Measurements from ENCODE around the gene TMEM117. TPM values are rescaled to one million over a fixed set of nuclear protein-coding genes. Genes with fewer than 3 reads are reported as not detected.

TMEM117 gene
- total RNA-seq, 1 experiment from 2014 or later: 5.9 TPM

DNA sequence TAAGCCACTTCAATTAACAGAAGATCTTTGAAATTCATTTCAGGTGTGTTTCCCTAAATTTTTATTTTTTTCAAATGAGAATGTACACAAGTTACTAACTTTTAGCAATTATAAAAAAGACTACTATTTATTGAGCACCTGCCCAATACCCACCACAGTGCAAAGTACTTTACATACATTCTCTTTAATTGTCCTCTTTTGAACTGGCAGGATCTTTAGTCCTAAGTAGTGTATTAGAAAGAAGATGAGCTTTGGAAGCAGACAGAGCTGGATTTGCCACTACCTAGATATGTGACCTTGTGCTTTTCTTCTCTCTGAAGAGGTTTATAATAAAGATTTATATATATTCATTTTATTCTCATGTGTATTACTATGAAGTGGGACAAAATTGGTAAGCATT, 63.7 kb downstream of the TMEM117 start:
- ChIA-PET CTCF (no interaction called here), POLR2A (ENCODE audit: low non-redundant PET) (no interaction called here)
- intact Hi-C loops (cut with micrococcal nuclease; ENCODE audit: unreplicated experiment): no loop called here
- Histone ChIP-seq H3K27ac (ENCODE audit: low read depth, low read length, poor library complexity, severe bottlenecking) (no peak overlapping the region), H3K4me3 (ENCODE audit: low read depth, low read length, poor library complexity, severe bottlenecking) (no peak overlapping the region), H3K27me3 (replicated peaks; ENCODE audit: insufficient read depth, low read depth, low read length, poor library complexity) (no peaks in the 10 kb centered on the region), H3K4me1 (ENCODE audit: insufficient read depth, low read length, poor library complexity, severe bottlenecking) (no peaks in the 10 kb centered on the region), H3K9me3 (ENCODE audit: low read depth, low read length, poor library complexity, severe bottlenecking) (no peaks in the 10 kb centered on the region), H3K36me3 (ENCODE audit: insufficient read depth, low read length, poor library complexity, severe bottlenecking) (no peaks in the 10 kb centered on the region)
- no peak for DNase-seq (ENCODE audit: low spot score)
- TF ChIP-seq EZH2 (IDR thresholded peaks at IDR 0.05; ENCODE audit: borderline replicate concordance, low read depth, low read length, poor library complexity, severe bottlenecking): no peak
- TF ChIP-seq, protein P1, sequence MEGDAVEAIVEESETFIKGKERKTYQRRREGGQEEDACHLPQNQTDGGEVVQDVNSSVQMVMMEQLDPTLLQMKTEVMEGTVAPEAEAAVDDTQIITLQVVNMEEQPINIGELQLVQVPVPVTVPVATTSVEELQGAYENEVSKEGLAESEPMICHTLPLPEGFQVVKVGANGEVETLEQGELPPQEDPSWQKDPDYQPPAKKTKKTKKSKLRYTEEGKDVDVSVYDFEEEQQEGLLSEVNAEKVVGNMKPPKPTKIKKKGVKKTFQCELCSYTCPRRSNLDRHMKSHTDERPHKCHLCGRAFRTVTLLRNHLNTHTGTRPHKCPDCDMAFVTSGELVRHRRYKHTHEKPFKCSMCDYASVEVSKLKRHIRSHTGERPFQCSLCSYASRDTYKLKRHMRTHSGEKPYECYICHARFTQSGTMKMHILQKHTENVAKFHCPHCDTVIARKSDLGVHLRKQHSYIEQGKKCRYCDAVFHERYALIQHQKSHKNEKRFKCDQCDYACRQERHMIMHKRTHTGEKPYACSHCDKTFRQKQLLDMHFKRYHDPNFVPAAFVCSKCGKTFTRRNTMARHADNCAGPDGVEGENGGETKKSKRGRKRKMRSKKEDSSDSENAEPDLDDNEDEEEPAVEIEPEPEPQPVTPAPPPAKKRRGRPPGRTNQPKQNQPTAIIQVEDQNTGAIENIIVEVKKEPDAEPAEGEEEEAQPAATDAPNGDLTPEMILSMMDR (conservative IDR thresholded peaks at IDR 0.05; ENCODE audit: low read depth, low read length): no peak
- BruUV-seq (replicated peaks): no TSS peak

DNA sequence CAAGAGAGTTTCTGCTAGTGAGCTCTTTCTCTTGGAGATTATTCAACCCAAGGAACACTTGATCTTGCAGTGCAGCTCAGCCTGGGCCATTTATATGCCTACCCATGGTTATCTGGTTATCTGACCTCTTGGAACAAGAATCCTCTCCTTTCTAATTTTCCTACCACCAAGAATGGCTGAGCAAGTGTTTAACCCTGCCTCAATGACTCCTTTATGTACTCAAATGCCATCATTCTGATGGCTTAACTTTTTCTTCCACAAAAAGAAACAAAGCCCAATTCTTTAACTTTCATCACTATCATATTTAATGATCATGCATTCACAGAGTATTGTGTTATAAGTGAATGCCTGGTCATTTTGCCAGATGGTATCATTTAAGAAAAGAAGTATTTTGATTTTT, 67.8 kb downstream of the TMEM117 start:
- TF ChIP-seq, protein P1 (conservative IDR thresholded peaks at IDR 0.05; ENCODE audit: low read depth, low read length): no peak
- no peak for TF ChIP-seq EZH2 (IDR thresholded peaks at IDR 0.05; ENCODE audit: borderline replicate concordance, low read depth, low read length, poor library complexity, severe bottlenecking)
- DNase-seq (ENCODE audit: low spot score): no peak
- no peak overlapping the region for H3K4me3 ChIP-seq (ENCODE audit: low read depth, low read length, poor library complexity, severe bottlenecking)
- H3K36me3 ChIP-seq (ENCODE audit: insufficient read depth, low read length, poor library complexity, severe bottlenecking): no peaks in the 10 kb centered on the region
- H3K4me1 ChIP-seq (ENCODE audit: insufficient read depth, low read length, poor library complexity, severe bottlenecking): no peaks in the 10 kb centered on the region
- no peaks in the 10 kb centered on the region for H3K27me3 ChIP-seq (replicated peaks; ENCODE audit: insufficient read depth, low read depth, low read length, poor library complexity)
- ChIA-PET POLR2A (ENCODE audit: low non-redundant PET) (no interaction called here), CTCF (no interaction called here)
- H3K27ac ChIP-seq (ENCODE audit: low read depth, low read length, poor library complexity, severe bottlenecking): no peak overlapping the region
- intact Hi-C loops (cut with micrococcal nuclease; ENCODE audit: unreplicated experiment): no loop called here
- BruUV-seq (replicated peaks): no TSS peak
- no peaks in the 10 kb centered on the region for H3K9me3 ChIP-seq (ENCODE audit: low read depth, low read length, poor library complexity, severe bottlenecking)

DNA sequence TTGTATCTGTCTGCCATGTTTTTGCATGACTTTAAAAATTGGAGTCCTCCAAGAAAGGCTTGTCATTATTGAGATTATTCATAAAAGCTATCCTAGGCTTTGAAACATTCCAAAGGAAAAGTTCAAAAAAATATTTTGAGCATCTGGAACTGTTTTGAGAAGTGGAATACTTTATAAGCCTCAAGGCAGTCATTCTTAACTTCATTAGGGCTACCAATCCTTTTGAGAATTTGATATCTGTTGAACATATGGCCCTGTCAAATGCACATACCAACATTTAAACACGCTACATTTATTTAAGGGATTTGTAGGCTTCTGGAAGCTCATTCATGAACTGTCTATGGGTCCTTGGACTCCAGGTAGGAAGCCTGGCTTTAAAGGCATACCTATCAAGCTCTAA, 77.0 kb downstream of the TMEM117 start:
- no peak for DNase-seq (ENCODE audit: low spot score)
- intact Hi-C loops (cut with micrococcal nuclease; ENCODE audit: unreplicated experiment): no loop called here
- no peaks in the 10 kb centered on the region for H3K9me3 ChIP-seq (ENCODE audit: low read depth, low read length, poor library complexity, severe bottlenecking)
- no peak overlapping the region for H3K27ac ChIP-seq (ENCODE audit: low read depth, low read length, poor library complexity, severe bottlenecking)
- H3K36me3 ChIP-seq (ENCODE audit: insufficient read depth, low read length, poor library complexity, severe bottlenecking): no peaks in the 10 kb centered on the region
- ChIA-PET CTCF (no interaction called here), POLR2A (ENCODE audit: low non-redundant PET) (no interaction called here)
- no peaks in the 10 kb centered on the region for H3K27me3 ChIP-seq (replicated peaks; ENCODE audit: insufficient read depth, low read depth, low read length, poor library complexity)
- TF ChIP-seq, protein P1 (conservative IDR thresholded peaks at IDR 0.05; ENCODE audit: low read depth, low read length): no peak
- no peak for TF ChIP-seq EZH2 (IDR thresholded peaks at IDR 0.05; ENCODE audit: borderline replicate concordance, low read depth, low read length, poor library complexity, severe bottlenecking)
- BruUV-seq (replicated peaks): no TSS peak
- no peaks in the 10 kb centered on the region for H3K4me1 ChIP-seq (ENCODE audit: insufficient read depth, low read length, poor library complexity, severe bottlenecking)
- H3K4me3 ChIP-seq (ENCODE audit: low read depth, low read length, poor library complexity, severe bottlenecking): no peak overlapping the region

All from A673 (cell line).